Panc1 (cell line): Measurements from ENCODE around the gene TFCP2L1.

Experiments
- CTCF ChIP-seq: fragments of 450-650 bp; IDR thresholded peaks from 2 replicates; pipeline ENCODE4 v1.5.1; 2017; ENCODE audit warnings: mild to moderate bottlenecking
- POLR2AphosphoS5 ChIP-seq: IDR thresholded peaks from 2 replicates; pipeline ENCODE4 v1.6.1; 2012; ENCODE audit warnings: mild to moderate bottlenecking, low read depth, low read length, moderate library complexity
- SIN3A ChIP-seq: IDR thresholded peaks from 2 replicates; pipeline ENCODE4 v1.6.1; 2012; ENCODE audit warnings: low read depth, mild to moderate bottlenecking, low read length, moderate library complexity, borderline replicate concordance; ENCODE audit not compliant: insufficient read depth
- TCF7L2 ChIP-seq: IDR thresholded peaks from 2 replicates; pipeline ENCODE4 v1.6.1; 2011; ENCODE audit warnings: mild to moderate bottlenecking, low read depth, low read length, inconsistent platforms

- TF ChIP-seq CTCF = no peak
- TF ChIP-seq POLR2AphosphoS5 = no peak
- no peak for TF ChIP-seq SIN3A
- no peak for TF ChIP-seq TCF7L2
Observed at GRCh38 chr2:121232626-121233265, 52.3 kb downstream of the TFCP2L1 start.
